Endothelial cell of umbilical vein (primary cell): ENCODE measurements around the gene VIPR2.
"Not testable (repeated sequence)": the region's sequence is repeated elsewhere in the genome, so short reads cannot be mapped to it uniquely, and the experiment has no call there.

Experiments used
- CTCF ChIP-seq, 2 donors: IDR thresholded peaks; 1 replicate in 1 of 2; 2 replicates in 1 of 2; pipeline ENCODE4 v1.5.1; 2011; ENCODE audit warnings: low read length in 2 of 2, mild to moderate bottlenecking in 2 of 2, moderate library complexity in 2 of 2, control low read depth in 1 of 2, inconsistent platforms in 1 of 2, low read depth in 1 of 2; ENCODE audit not compliant: insufficient read depth in 1 of 2; ENCODE audit errors: extremely low read depth in 1 of 2
- EZH2 ChIP-seq: IDR thresholded peaks from 2 replicates; pipeline ENCODE4 v1.6.1; 2012; ENCODE audit warnings: borderline replicate concordance, low read depth, mild to moderate bottlenecking, moderate library complexity, low read length, inconsistent platforms; ENCODE audit not compliant: severe bottlenecking
- POLR2A ChIP-seq: IDR thresholded peaks from 2 replicates; pipeline ENCODE4 v1.6.1; 2012; ENCODE audit warnings: low read depth, mild to moderate bottlenecking, control low read depth, low read length
- POLR2AphosphoS5 ChIP-seq: IDR thresholded peaks from 2 replicates; pipeline ENCODE4 v1.6.1; 2012; ENCODE audit warnings: low read depth, mild to moderate bottlenecking, control low read depth, low read length, moderate library complexity; ENCODE audit not compliant: insufficient read depth

GRCh38 chr7:159101661-159102091, 43.0 kb downstream of the VIPR2 start:
- not testable (repeated sequence) for TF ChIP-seq CTCF (IDR thresholded peaks at IDR 0.05; ENCODE audit: extremely low read depth in 1 of 2, insufficient read depth in 1 of 2, low read depth in 1 of 2, low read length in 2 of 2); POLR2A; EZH2; POLR2AphosphoS5
